Cardiac muscle cell (in vitro differentiated cells and primary cell): Measurements from ENCODE around the gene MESD. TPM values are rescaled to one million over a fixed set of nuclear protein-coding genes. Genes with fewer than 3 reads are reported as not detected.

Source experiments
- DNase-seq, 2 donors: peaks; one replicate each; pipeline versions ENCODE4 v3.0.0 to v3.0.0-alpha.2; 2010 to 2017; ENCODE audit warnings: low read depth in 1 of 2, low spot score in 1 of 2
- H3K27ac ChIP-seq: fragments of 200-600 bp; sonication (generic); 2 replicates; pipeline ENCODE4 v1.5.1; 2016
- H3K27me3 ChIP-seq: fragments of 200-600 bp; sonication (generic); 2 replicates; pipeline ENCODE4 v1.6.0; 2016; ENCODE audit warnings: control low read depth
- H3K36me3 ChIP-seq: fragments of 200-600 bp; sonication (generic); 2 replicates; pipeline ENCODE4 v1.5.1; 2016; ENCODE audit warnings: control low read depth
- H3K4me1 ChIP-seq: fragments of 200-600 bp; sonication (generic); 2 replicates; pipeline ENCODE4 v1.8.1; 2017; ENCODE audit warnings: low read depth, mild to moderate bottlenecking, mixed run types
- H3K4me3 ChIP-seq: fragments of 200-600 bp; sonication (generic); 2 replicates; pipeline ENCODE4 v1.5.1; 2016; ENCODE audit warnings: mild to moderate bottlenecking
- H3K9me3 ChIP-seq: fragments of 200-600 bp; sonication (generic); 2 replicates; pipeline ENCODE4 v1.5.1; 2017; ENCODE audit warnings: low read depth, mild to moderate bottlenecking, control low read depth
- CTCF ChIP-seq: IDR thresholded peaks from 2 replicates; pipeline ENCODE4 v1.5.1; 2012; ENCODE audit warnings: low read depth, mild to moderate bottlenecking, low read length
- polyA plus RNA-seq: library from polyadenylated mRNA; unstranded; fragments of >200 nt; fragmentation: Nextera tagmentation; extraction: Ambion mirVana; gene quantifications from 2 replicates; pipeline ENCODE4 v1.2.1, GENCODE V29; 2016
- total RNA-seq: library from RNA; depleted of rRNA; stranded (reverse); fragments of >200 nt; gene quantifications from 2 replicates; pipeline ENCODE4 v1.2.3, GENCODE V29; 2016

The MESD gene
- total and polyA plus RNA-seq, 2 experiments from 2014 or later = 20.1 to 35.8 TPM

GRCh38 chr15:80982205-80982604 lies 7.4 kb downstream of the MESD start:
- no peaks in the 10 kb centered on the region for H3K9me3 ChIP-seq
- H3K4me3 ChIP-seq = no peak overlapping the region
- H3K36me3 ChIP-seq = peaks cover 3% of the 10 kb centered on the region
- TF ChIP-seq CTCF = no peak
- H3K4me1 ChIP-seq = peaks cover 4% of the 10 kb centered on the region
- no peak overlapping the region for H3K27ac ChIP-seq
- DNase-seq = no peak
- no peaks in the 10 kb centered on the region for H3K27me3 ChIP-seq

- no peaks in the 10 kb centered on the region for H3K27me3 ChIP-seq
- TF ChIP-seq CTCF = no peak
- H3K4me3 ChIP-seq = no peak overlapping the region
- no peaks in the 10 kb centered on the region for H3K9me3 ChIP-seq
- H3K4me1 ChIP-seq = no peaks in the 10 kb centered on the region
- H3K27ac ChIP-seq = no peak overlapping the region
- H3K36me3 ChIP-seq = peaks cover 3% of the 10 kb centered on the region
- DNase-seq = peak in 1 of 2 donors; percentile 31
Measured at GRCh38 chr15:80979538-80980200, 9.9 kb downstream of the MESD start.

GRCh38 chr15:80978685-80979329 lies 10.8 kb downstream of the MESD start:
- Histone ChIP-seq H3K27me3 (no peaks in the 10 kb centered on the region), H3K27ac (no peak overlapping the region), H3K9me3 (no peaks in the 10 kb centered on the region), H3K4me3 (no peak overlapping the region), H3K36me3 (peaks cover 3% of the 10 kb centered on the region), H3K4me1 (no peaks in the 10 kb centered on the region)
- no peak for DNase-seq
- no peak for TF ChIP-seq CTCF

- DNase-seq = peak; percentile 57 to 78
- Histone ChIP-seq H3K9me3 (no peaks in the 10 kb centered on the region), H3K27ac (no peak overlapping the region), H3K4me3 (no peak overlapping the region), H3K36me3 (peaks cover 3% of the 10 kb centered on the region), H3K27me3 (no peaks in the 10 kb centered on the region), H3K4me1 (no peaks in the 10 kb centered on the region)
- peak; percentile 51 for TF ChIP-seq CTCF
Measured at GRCh38 chr15:80977627-80978036, 12.0 kb downstream of the MESD start.

- no peak overlapping the region for H3K4me3 ChIP-seq
- H3K9me3 ChIP-seq = no peaks in the 10 kb centered on the region
- H3K27ac ChIP-seq = no peak overlapping the region
- H3K36me3 ChIP-seq = peaks cover 3% of the 10 kb centered on the region
- no peak for DNase-seq
- no peaks in the 10 kb centered on the region for H3K4me1 ChIP-seq
- no peaks in the 10 kb centered on the region for H3K27me3 ChIP-seq
- no peak for TF ChIP-seq CTCF
Measured at GRCh38 chr15:80976851-80977250, 12.8 kb downstream of the MESD start.
